Mesodermal cell (in vitro differentiated cells): ENCODE measurements around the gene C1QTNF4.

Experiments used
- H3K27ac ChIP-seq: 2 replicates; pipeline ENCODE4 v1.7.0; 2013; ENCODE audit warnings: mild to moderate bottlenecking, low read depth, low read length, moderate library complexity; ENCODE audit not compliant: severe bottlenecking
- H3K36me3 ChIP-seq: 2 replicates; pipeline ENCODE4 v1.7.1; 2013; ENCODE audit warnings: mild to moderate bottlenecking, low read length, moderate library complexity; ENCODE audit not compliant: control insufficient read depth, insufficient read depth
- H3K4me1 ChIP-seq: one replicate; pipeline ENCODE4 v1.7.1; 2013; ENCODE audit warnings: mild to moderate bottlenecking, low read length; ENCODE audit not compliant: insufficient read depth, control insufficient read depth, poor library complexity, severe bottlenecking
- H3K4me3 ChIP-seq: 2 replicates; pipeline ENCODE4 v1.7.0; 2013; ENCODE audit warnings: low read length, control low read depth, mild to moderate bottlenecking; ENCODE audit not compliant: insufficient read depth, poor library complexity, severe bottlenecking; ENCODE audit errors: extremely low read depth
- H3K9me3 ChIP-seq: 2 replicates; pipeline ENCODE4 v1.7.1; 2013; ENCODE audit warnings: mild to moderate bottlenecking, low read length, moderate library complexity; ENCODE audit not compliant: control insufficient read depth
- WGBS, 2 experiments: methylation state at CpG; one replicate each; pipeline ENCODE4 v1.1.5; 2013; ENCODE audit warnings: missing lambda C conversion rate in 2 of 2; ENCODE audit not compliant: insufficient coverage in 2 of 2; 5-methylcytosine and 5-hydroxymethylcytosine counted together

C1QTNF4 gene

DNA sequence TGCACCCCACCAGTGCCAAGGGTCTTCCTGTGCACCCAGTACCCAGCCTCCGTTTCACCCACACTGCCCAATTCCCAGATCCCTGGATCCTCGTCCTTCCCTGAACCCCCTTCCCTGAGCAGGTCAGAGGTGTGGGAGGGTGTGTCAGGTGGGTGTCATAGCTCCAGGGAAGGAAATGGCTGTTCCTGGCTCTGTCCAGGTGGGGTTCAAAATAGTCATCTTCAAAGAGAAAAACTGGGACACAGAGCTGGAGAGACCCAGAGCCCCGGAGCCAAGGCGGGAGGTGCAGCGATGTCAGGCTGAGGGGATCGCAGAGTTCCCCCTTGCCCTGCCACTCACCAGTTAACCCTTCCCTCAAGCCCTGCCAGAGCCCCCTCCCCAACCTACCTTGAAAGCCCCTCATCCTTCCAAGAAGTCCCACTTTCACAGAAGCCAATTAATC lies 698 bp downstream of the C1QTNF4 start:
- Histone ChIP-seq H3K27ac (no peak overlapping the region), H3K36me3 (no peaks in the 10 kb centered on the region), H3K4me3 (peak overlapping the region; percentile 42), H3K9me3 (no peaks in the 10 kb centered on the region), H3K4me1 (peaks cover 5% of the 10 kb centered on the region)
- WGBS, 2 experiments, result 0 to 7% methylated on average over 3 to 4 of the region's 6 CpGs

- no peak overlapping the region for H3K27ac ChIP-seq
Observed at GRCh38 chr11:47592970-47593369, 1.2 kb downstream of the C1QTNF4 start.

DNA sequence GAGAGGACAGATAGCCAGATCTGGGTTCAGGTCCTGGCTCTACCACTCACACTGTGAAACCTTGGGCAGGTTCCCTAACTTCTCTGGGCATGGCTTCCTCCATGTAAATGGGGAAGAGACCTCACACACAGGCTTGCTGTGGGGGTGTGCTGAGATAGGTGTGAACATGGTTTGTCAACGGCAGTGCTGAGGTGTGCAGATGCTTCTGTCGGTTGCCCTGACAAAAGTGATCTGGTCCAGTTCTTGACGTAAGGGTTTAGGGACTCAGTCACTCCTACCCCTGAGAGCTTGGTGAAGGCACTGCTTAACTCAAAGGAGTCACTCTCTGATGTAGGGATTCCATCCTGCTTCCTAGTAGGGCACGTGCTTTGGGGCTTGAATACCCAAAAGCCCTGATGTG lies 2.0 kb downstream of the C1QTNF4 start:
- H3K27ac ChIP-seq, result no peak overlapping the region
- H3K36me3 ChIP-seq, result no peaks in the 10 kb centered on the region
- WGBS, 2 experiments, result 79 to 91% methylated on average over 4 of the region's 4 CpGs
- no peak overlapping the region for H3K4me3 ChIP-seq
- peaks cover 5% of the 10 kb centered on the region for H3K4me1 ChIP-seq
- no peaks in the 10 kb centered on the region for H3K9me3 ChIP-seq

More at GRCh38 chr11:47592970-47593369, 1.2 kb downstream of the C1QTNF4 start:
- Histone ChIP-seq H3K4me3 (no peak overlapping the region), H3K9me3 (no peaks in the 10 kb centered on the region), H3K4me1 (peaks cover 5% of the 10 kb centered on the region), H3K36me3 (no peaks in the 10 kb centered on the region)
- WGBS, 2 experiments, result 88 to 90% methylated on average over 2 of the region's 2 CpGs

GRCh38 chr11:47591764-47592163 lies 2.4 kb downstream of the C1QTNF4 start:
- WGBS, 2 experiments, result 51 to 56% methylated on average over 6 to 7 of the region's 7 CpGs
- H3K4me1 ChIP-seq, result peaks cover 5% of the 10 kb centered on the region
- H3K27ac ChIP-seq, result peak overlapping the region; percentile 45
- no peaks in the 10 kb centered on the region for H3K9me3 ChIP-seq
- no peaks in the 10 kb centered on the region for H3K36me3 ChIP-seq
- H3K4me3 ChIP-seq, result no peak overlapping the region

DNA sequence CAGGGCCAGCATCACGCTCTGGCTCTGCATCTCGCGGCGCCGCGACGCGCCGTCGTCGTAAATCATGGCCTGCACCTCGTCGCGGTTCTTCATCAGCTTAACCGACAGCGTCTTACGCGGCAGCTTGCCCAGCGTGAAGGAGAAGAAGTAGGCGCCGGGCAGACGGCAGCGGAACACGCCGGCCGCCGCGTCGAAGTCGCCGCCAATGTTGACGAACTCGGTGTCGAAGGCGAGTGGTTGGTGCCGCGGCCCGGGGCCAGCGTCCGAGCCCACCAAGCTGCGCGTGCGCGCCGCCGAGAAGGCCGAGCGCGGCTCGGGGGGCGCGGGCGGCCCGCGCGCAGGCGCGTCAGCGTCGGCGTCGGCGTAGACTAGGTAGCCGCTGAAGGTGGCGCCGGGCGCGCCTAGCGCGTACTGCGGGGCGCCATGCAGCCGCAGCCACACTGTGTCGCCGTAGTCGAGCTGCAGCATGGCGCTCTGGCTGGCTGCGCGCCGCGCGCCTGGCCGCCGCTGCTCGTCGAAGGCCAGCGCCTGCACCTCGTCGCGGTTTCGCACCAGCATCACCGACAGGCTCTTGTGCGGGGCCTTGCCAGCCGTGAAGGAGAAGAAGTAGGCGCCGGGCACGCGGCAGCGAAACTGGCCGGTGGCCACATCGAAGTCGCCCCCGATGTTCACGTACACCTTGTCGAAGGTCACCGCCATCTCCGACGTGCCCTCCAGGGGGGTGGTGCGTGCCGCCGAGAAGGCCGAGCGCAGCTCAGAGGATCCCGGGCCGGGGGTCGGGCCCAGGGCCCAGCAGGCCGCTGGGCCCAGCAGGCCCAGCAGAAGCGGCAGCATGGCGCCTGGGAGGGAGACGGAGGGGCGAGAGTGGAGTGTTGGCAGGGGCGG lies 4.0 kb downstream of the C1QTNF4 start:
- 97 to 98% methylated on average over 104 to 121 of the region's 122 CpGs for WGBS, 2 experiments
- H3K27ac ChIP-seq, result no peak overlapping the region
- H3K9me3 ChIP-seq, result no peaks in the 10 kb centered on the region
- no peak overlapping the region for H3K4me3 ChIP-seq
- peaks cover 3% of the 10 kb centered on the region for H3K36me3 ChIP-seq
- H3K4me1 ChIP-seq, result peaks cover 5% of the 10 kb centered on the region

DNA sequence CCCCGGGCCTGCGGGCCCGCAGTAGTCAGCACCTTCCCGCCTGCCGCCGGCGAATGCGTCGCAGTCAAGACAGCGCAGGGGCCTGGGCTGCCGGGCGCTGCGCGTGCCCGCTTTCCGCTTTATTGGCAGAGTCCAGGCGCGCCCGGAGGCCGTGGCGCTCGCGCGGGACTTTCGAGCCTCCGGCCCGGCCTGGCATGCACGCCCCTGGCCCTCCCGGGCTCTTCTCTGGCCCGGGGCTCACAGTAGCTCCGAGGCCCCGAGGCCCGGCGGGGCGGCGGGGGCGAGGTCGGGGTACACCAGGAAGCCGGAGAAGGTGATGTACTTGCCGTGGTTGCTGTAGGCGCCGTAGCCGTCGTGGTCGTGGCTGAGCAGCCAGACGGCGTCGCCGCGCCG lies 4.6 kb downstream of the C1QTNF4 start:
- Histone ChIP-seq H3K4me1 (peaks cover 5% of the 10 kb centered on the region), H3K36me3 (peaks cover 9% of the 10 kb centered on the region), H3K4me3 (no peak overlapping the region), H3K27ac (no peak overlapping the region), H3K9me3 (no peaks in the 10 kb centered on the region)
- 95 to 98% methylated on average over 48 to 51 of the region's 51 CpGs for WGBS, 2 experiments

DNA sequence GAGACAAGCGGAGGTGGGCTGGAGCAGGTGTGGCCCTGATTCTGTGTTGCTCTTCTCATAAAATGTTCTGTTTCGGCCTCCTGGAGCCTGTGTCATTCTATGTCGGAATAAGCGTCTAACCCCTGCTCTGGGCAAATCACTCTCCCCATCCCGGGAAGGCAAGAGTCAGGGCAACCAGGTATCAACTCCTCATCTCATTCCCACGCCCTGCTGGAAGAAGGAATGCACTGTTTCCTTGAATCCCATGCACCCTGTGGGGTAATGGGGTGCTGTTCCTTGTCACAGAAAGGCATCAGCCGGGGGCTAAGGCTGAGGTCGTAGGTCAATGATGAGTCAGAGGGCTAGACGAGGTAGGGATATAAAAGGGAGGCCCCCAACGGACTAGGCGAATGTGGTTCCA lies 5.1 kb downstream of the C1QTNF4 start:
- Histone ChIP-seq H3K4me3 (no peak overlapping the region), H3K36me3 (peaks cover 13% of the 10 kb centered on the region), H3K27ac (no peak overlapping the region), H3K9me3 (no peaks in the 10 kb centered on the region), H3K4me1 (peaks cover 5% of the 10 kb centered on the region)
- 89 to 96% methylated on average over 6 to 7 of the region's 11 CpGs for WGBS, 2 experiments

DNA sequence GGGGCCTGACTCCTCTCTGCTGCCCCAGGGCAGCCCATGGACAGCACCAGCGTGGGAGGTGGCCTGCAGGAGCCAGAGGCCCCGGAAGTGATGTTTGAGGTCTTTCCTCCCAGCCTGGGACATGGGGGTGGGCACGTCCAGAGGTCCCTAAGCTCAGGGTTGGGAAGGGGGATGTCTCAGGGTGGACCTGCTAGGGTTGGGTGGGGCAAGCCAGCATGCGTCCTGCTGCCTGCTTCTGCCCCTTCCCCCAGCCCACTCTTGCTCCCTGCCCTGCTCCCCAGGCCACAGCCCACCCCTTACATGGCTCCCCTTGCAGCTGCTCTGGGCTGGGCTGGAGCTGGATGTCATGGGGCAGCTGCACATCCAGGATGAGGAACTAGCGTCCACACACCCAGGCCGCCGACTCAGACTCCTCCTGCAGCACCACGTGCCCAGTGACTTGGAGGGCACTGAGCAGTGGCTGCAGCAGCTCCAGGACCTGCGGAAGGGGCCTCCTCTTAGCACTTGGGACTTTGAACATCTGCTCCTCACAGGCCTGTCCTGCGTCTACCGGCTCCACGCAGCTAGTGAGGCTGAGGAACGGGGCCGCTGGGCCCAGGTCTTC lies 6.4 kb downstream of the C1QTNF4 start:
- Histone ChIP-seq H3K36me3 (peaks cover 26% of the 10 kb centered on the region), H3K4me3 (no peak overlapping the region), H3K27ac (no peak overlapping the region), H3K9me3 (no peaks in the 10 kb centered on the region), H3K4me1 (no peaks in the 10 kb centered on the region)
- WGBS, 2 experiments, result 92 to 94% methylated on average over 11 to 12 of the region's 14 CpGs

DNA sequence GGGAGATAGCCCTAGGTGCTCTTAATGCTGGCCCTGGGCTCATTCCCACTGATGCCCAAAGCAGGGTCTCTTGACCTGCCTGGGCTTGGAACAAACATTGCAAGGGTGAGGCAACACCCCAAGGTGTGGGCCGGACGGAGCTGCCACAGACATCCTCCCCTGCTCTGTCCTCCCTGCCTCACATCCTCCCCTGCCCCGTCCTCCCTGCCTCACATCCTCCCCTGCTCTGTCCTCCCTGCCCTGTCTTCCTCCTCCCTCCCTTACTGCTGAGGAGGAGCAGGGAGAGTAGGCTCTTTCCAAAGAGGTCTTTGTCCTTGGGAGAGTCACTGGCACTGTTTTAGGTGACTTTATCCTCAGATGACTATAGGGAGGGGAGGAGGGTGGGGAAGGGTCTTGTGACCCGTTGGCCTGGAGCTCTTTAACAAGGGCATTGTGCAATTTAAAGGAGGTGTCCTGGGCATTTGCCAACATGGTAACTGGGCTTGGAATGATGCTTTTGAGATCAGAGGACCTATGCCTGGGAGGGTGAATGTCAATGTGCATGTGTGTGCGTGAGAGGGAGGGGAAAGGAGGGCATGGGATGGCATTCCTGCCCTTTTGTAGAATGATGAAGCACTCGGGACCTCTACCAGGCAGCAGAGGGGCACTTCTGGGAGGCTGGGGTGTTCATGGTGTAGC lies 7.0 kb downstream of the C1QTNF4 start:
- 91 to 95% methylated on average over 5 of the region's 6 CpGs for WGBS, 2 experiments
- no peaks in the 10 kb centered on the region for H3K4me1 ChIP-seq
- no peak overlapping the region for H3K27ac ChIP-seq
- H3K4me3 ChIP-seq, result no peak overlapping the region
- H3K36me3 ChIP-seq, result peaks cover 33% of the 10 kb centered on the region
- H3K9me3 ChIP-seq, result no peaks in the 10 kb centered on the region

DNA sequence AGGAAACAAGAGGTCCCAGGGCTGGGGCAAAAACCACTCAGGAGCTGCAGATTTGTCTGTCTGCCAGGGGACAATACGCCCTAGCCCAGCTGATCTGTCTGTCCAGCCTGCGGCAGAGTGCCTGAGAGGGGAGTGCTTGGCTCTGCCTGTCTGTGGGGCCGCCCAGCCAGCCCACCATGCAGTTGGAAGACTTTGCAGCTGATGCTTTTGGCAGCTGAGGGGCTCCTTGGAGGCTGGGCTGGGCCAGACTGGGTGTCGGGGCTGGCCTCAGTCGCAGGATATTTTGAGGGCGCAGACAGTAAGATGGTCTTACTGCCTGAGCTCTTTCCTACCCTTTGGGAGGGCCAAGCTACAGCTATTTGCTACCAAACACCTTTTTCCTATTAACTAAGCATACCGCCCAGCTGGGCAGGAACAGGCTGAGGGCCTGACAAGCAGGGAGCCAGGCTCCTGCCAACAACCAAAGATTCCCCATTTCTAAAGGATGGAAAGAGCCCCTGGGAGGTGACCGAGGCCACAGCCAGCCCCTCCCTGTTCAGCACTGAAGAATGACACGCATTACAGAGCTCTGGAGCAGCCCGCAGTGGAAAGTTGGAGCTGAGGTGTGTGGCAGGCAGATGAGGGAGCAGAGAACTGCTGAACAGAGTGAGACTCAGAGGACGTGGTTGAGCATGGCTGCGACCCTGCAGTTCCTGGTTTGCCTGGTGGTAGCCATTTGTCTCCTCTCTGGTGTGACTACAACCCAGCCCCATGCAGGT lies 7.9 kb downstream of the C1QTNF4 start, which contains the start of gene FAM180B:
TSS of gene FAM180B (plus strand) at position 581 of the 758 bp plus-strand sequence. CDS start at position 672, 91 bp downstream.
- WGBS, 2 experiments, result 89 to 90% methylated on average over 10 to 12 of the region's 12 CpGs
- Histone ChIP-seq H3K9me3 (no peaks in the 10 kb centered on the region), H3K27ac (peak within 1 kb of the TSS; percentile 3), H3K4me3 (no peak within 1 kb of the TSS), H3K4me1 (no peaks in the 10 kb centered on the region), H3K36me3 (peaks cover 42% of the 10 kb centered on the region)
